Measurements from ENCODE around the gene KIAA1328. TPM values are rescaled to one million over a fixed set of nuclear protein-coding genes. Genes with fewer than 3 reads are reported as not detected.

KIAA1328 gene
- total RNA-seq, 4 donors from 2014 or later, result 23.4 to 53.3 (median 26.8) TPM

DNA sequence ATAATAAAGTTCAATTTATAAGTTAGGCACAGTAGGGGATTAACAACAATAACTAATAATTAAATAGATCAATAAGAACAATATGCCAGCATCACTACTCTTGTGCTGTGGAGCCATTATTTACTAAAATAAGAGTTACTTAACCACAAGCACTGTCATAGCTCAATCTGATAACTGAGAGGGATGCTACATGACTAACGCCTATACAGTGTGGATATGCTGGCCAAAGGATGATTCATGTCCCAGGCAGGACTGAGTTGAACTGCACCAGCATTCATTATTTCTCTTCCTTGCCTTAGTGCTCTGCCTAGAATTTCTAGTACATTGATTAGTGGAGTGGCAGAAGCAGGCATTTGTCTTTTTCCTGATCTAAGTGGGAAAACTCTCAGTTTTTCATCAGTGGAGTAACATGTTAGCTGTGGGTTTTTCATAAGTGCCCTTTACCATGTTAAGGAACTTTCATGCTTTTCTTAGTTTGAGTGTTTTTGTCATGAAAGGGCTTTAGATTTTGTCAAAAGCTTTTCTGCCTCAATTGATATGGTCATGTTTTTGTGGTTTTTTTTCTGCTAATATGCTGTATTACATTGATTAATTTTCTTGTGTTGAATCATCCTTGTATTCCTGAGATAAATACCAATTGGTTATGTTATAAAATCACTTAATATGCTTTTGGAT lies 21.7 kb downstream of the KIAA1328 start:
- no peak overlapping the region for H3K4me3 ChIP-seq
- no peak for DNase-seq (ENCODE audit: low spot score in 2 of 2)
- peaks cover 0 to 34% (median 0%) of the 10 kb centered on the region in 3 donors for H3K36me3 ChIP-seq
- no peaks in the 10 kb centered on the region for H3K27me3 ChIP-seq
- 55 to 71% methylated on average over 1 of the region's 1 CpG for WGBS, 2 donors
- H3K4me1 ChIP-seq, result no peaks in the 10 kb centered on the region
- no peak overlapping the region for H3K27ac ChIP-seq
- peaks cover 0 to 14% (median 7%) of the 10 kb centered on the region in 4 donors for H3K9me3 ChIP-seq
- TF ChIP-seq POLR2A (IDR thresholded peaks at IDR 0.05) (no peak), EP300 (IDR thresholded peaks at IDR 0.05) (no peak), CTCF (IDR thresholded peaks at IDR 0.05) (no peak)

DNA sequence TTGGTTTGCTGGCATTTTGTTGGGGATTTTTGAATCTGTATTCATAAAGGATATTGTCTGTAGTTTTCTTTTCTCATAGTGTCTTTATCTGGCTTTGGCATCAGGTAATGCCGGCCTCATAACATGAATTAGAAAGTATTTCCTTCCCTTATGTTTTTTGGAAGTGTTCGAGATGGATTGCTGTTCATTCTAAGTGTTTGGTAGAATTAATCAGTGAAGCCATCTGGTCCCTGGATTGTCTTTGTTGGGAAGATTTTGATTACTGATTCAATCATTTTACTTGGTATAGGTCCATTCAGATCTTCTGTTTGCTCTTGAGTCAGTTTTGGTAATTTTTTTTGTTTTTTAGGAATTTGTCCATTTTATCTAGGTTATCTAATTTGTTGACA lies 22.3 kb downstream of the KIAA1328 start:
- peaks cover 0 to 14% (median 7%) of the 10 kb centered on the region in 4 donors for H3K9me3 ChIP-seq
- no peak overlapping the region for H3K4me3 ChIP-seq
- 89 to 94% methylated on average over 2 of the region's 2 CpGs for WGBS, 2 donors
- H3K27ac ChIP-seq, result no peak overlapping the region
- H3K36me3 ChIP-seq, result peaks cover 0 to 34% (median 0%) of the 10 kb centered on the region in 3 donors
- TF ChIP-seq EP300 (IDR thresholded peaks at IDR 0.05), result no peak
- no peak for TF ChIP-seq CTCF (IDR thresholded peaks at IDR 0.05)
- no peak for TF ChIP-seq POLR2A (IDR thresholded peaks at IDR 0.05)
- no peaks in the 10 kb centered on the region for H3K27me3 ChIP-seq
- DNase-seq (ENCODE audit: low spot score in 2 of 2), result no peak
- H3K4me1 ChIP-seq, result no peaks in the 10 kb centered on the region

GRCh38 chr18:36856815-36857214 lies 27.9 kb downstream of the KIAA1328 start:
- Histone ChIP-seq H3K9me3 (peaks cover 0 to 12% (median 5%) of the 10 kb centered on the region in 4 donors), H3K36me3 (peaks cover 0 to 27% (median 0%) of the 10 kb centered on the region in 3 donors), H3K4me3 (no peak overlapping the region), H3K27ac (no peak overlapping the region), H3K27me3 (no peaks in the 10 kb centered on the region), H3K4me1 (peaks cover 0 to 10% (median 4%) of the 10 kb centered on the region in 4 donors)
- no peak for DNase-seq (ENCODE audit: low spot score in 2 of 2)
- TF ChIP-seq CTCF (IDR thresholded peaks at IDR 0.05) (no peak), EP300 (IDR thresholded peaks at IDR 0.05) (no peak), POLR2A (IDR thresholded peaks at IDR 0.05) (no peak)
- WGBS, 2 donors, result 8% methylated on average over 1 of the region's 1 CpG

DNA sequence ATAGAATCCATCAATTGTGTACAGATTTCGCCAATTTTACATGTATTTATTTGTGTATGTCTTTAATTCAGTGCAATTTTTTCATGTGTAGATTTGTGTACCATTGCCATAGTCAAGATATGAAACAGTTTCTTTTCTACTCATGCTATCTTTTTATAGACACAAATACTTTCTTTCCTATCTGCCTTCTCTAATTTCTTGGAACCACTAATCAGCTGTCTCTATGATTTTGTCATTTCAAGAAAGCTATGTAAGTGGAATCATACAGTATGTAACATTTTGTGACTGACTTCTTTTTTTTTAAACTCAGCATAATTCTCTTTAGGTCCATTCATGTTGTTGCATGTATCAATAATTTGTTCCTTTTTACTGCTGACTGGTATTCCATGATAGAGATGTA lies 33.3 kb downstream of the KIAA1328 start:
- H3K27ac ChIP-seq, result no peak overlapping the region
- WGBS, 2 donors, result 95 to 100% methylated on average over 1 of the region's 1 CpG
- no peak for DNase-seq (ENCODE audit: low spot score in 2 of 2)
- no peaks in the 10 kb centered on the region for H3K27me3 ChIP-seq
- peaks cover 0 to 3% (median under 1%) of the 10 kb centered on the region in 4 donors for H3K4me1 ChIP-seq
- no peak for TF ChIP-seq EP300 (IDR thresholded peaks at IDR 0.05)
- no peak for TF ChIP-seq POLR2A (IDR thresholded peaks at IDR 0.05)
- no peak for TF ChIP-seq CTCF (IDR thresholded peaks at IDR 0.05)
- peaks cover 0 to 21% (median 0%) of the 10 kb centered on the region in 3 donors for H3K36me3 ChIP-seq
- H3K9me3 ChIP-seq, result no peaks in the 10 kb centered on the region
- H3K4me3 ChIP-seq, result no peak overlapping the region

DNA sequence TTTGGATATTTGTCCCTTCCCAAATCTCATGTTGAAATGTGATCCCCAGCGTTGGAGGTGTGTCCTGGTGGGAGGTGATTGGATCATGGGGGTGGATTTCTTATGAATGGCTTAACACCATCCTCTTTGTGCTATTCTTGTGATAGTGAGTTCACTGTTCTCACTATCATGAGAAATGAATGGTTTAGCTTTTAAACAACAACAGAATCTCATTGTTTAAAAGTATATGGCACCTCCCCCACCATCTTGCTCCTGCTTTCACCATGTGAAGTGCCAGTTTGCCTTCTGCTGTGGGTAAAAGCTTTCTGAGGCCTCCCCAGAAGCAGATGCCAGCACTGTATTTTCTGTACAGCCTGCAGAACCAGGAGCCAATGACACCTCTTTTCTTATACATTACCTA lies 38.1 kb downstream of the KIAA1328 start:
- Histone ChIP-seq H3K4me3 (no peak overlapping the region), H3K27ac (no peak overlapping the region), H3K27me3 (no peaks in the 10 kb centered on the region), H3K4me1 (no peaks in the 10 kb centered on the region), H3K9me3 (no peaks in the 10 kb centered on the region), H3K36me3 (peaks cover 0 to 32% (median 0%) of the 10 kb centered on the region in 3 donors)
- 65 to 90% methylated on average over 1 of the region's 1 CpG for WGBS, 2 donors
- TF ChIP-seq EP300 (IDR thresholded peaks at IDR 0.05) (no peak), CTCF (IDR thresholded peaks at IDR 0.05) (no peak), POLR2A (IDR thresholded peaks at IDR 0.05) (no peak)
- no peak for DNase-seq (ENCODE audit: low spot score in 2 of 2)

All from tibial nerve (tissue), 4 donors.